A673 (cell line): ENCODE results near the gene APC2. TPM values are rescaled to one million over a fixed set of nuclear protein-coding genes. Genes with fewer than 3 reads are reported as not detected.

Experiments used
- BruUV-seq: library from RNA; stranded (reverse); fragments of 400-500 nt; replicated peaks from 2 replicates; lab custom pipeline; 2021; lab: Mats Ljungman, UMichigan
- CTCF ChIA-PET: fragments of 300-600 bp; sonication (Branson Sonifier 250); formaldehyde crosslinking; loops from one replicate; lab custom pipeline; 2022; ENCODE audit warnings: antibody characterized with exemption; lab: Charles Lee
- POLR2A ChIA-PET: fragments of 300-600 bp; sonication (Branson Sonifier 250); formaldehyde crosslinking; loops from one replicate; lab custom pipeline; 2022; ENCODE audit warnings: antibody characterized with exemption; ENCODE audit not compliant: low non-redundant PET; lab: Charles Lee
- DNase-seq: peaks from one replicate; pipeline ENCODE4 v3.0.0-alpha.2; 2015; ENCODE audit warnings: low spot score
- H3K27ac ChIP-seq: fragments of 200-600 bp; sonication (generic); 2 replicates; pipeline ENCODE4 v1.5.1; 2016; ENCODE audit warnings: mixed run types, low read depth, mild to moderate bottlenecking, mixed read lengths, antibody characterized with exemption, low read length; ENCODE audit not compliant: poor library complexity, severe bottlenecking
- H3K27me3 ChIP-seq: fragments of 200-600 bp; sonication (generic); replicated peaks from 2 replicates; pipeline ENCODE4 v1.6.1; 2017; ENCODE audit warnings: mixed run types, low read depth, mild to moderate bottlenecking, mixed read lengths, antibody characterized with exemption, low read length; ENCODE audit not compliant: insufficient read depth, poor library complexity
- H3K36me3 ChIP-seq: fragments of 200-600 bp; sonication (generic); 2 replicates; pipeline ENCODE4 v1.6.1; 2016; ENCODE audit warnings: mixed run types, mild to moderate bottlenecking, mixed read lengths, antibody characterized with exemption, low read length; ENCODE audit not compliant: insufficient read depth, poor library complexity, severe bottlenecking
- H3K4me1 ChIP-seq: fragments of 200-600 bp; sonication (generic); 2 replicates; pipeline ENCODE4 v1.6.1; 2017; ENCODE audit warnings: mixed run types, mild to moderate bottlenecking, mixed read lengths, antibody characterized with exemption, low read length; ENCODE audit not compliant: insufficient read depth, poor library complexity, severe bottlenecking
- H3K4me3 ChIP-seq: fragments of 200-600 bp; sonication (generic); 2 replicates; pipeline ENCODE4 v1.5.1; 2016; ENCODE audit warnings: low read depth, mixed run types, mild to moderate bottlenecking, mixed read lengths, low read length; ENCODE audit not compliant: poor library complexity, severe bottlenecking
- H3K9me3 ChIP-seq: fragments of 200-600 bp; sonication (generic); 2 replicates; pipeline ENCODE4 v1.6.1; 2016; ENCODE audit warnings: mixed run types, low read depth, mild to moderate bottlenecking, mixed read lengths, antibody characterized with exemption, low read length; ENCODE audit not compliant: poor library complexity, severe bottlenecking
- EZH2 ChIP-seq: fragments of 200-600 bp; sonication (generic); IDR thresholded peaks from 2 replicates; pipeline ENCODE4 v1.6.1; 2017; ENCODE audit warnings: borderline replicate concordance, low read depth, mild to moderate bottlenecking, mixed read lengths, antibody characterized with exemption, low read length; ENCODE audit not compliant: poor library complexity, severe bottlenecking
- intact Hi-C: fragments of 100-400 bp; cut with micrococcal nuclease; formaldehyde crosslinking; loops from one replicate; pipeline ENCODE4 v1.10.0; 2022; ENCODE audit not compliant: unreplicated experiment
- total RNA-seq: library from RNA; stranded (reverse); gene quantifications from 2 replicates; pipeline ENCODE4 v1.2.3, GENCODE V29; 2021
- TF ChIP-seq, protein P1 (sequence below): fragments of 300-800, 200-600 bp; sonication (generic); conservative IDR thresholded peaks from 2 replicates; pipeline ENCODE4 v1.5.1; 2017; ENCODE audit warnings: low read depth, mild to moderate bottlenecking, antibody characterized with exemption, low read length, moderate library complexity, mixed read lengths

The APC2 gene
- total RNA-seq, 1 experiment from 2014 or later = 1.3 TPM

DNA sequence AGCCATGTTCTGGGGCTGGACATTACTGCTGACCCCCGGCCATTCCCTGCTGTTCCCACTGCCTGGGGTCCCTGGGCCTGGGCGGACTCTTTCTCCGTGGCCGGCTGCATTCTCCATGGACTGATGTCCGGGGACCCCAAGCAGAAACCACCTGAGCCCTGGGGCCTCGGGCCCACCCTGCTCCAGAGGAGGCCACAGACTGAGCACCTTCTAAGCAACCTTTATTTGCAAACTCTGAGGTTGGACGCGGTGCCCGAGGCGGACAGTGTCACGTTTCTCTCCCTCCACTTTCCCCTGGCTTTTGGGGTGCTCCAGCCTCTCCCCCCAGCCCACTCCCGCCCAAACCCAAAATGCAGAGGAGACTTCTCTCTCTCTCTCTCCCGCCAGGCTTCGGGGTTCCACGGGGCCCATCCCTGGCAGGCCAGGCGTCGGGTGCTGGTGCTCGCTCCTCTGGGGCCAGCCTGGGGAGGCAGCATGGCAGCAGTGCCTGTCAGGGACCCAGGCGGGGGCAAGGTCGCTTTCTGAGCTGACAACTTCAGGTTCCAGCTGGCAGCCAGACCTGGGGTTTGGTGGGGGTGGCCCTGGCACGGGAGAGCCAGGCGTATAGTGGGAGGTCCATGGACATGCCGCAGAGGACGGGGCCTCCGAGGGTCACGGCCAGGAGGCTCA lies 31.4 kb downstream of the APC2 start:
- CTCF ChIA-PET = no interaction called here

DNA sequence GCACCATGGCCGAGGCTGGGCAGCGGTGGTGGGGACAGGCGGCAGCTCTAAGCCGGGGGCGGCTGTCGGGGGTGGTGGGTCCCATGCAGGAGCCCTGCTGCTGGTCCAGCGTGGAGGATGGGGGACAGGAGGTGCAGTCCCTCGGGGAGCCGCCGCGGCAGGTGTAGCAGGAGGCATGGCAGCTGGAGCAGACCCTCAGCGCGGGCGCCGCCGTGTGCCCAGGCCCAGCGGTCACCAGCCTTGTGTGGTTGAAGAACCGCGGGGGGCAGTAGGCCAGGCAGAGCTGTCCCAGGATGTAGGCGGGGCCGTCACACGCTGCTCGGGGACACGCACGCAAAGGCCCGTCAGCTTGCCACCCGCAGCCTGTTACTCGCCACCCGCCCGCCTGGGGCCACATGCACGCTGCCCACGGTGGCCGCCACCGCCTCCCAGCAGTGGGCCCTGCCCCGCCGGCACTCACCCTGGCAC lies 32.0 kb downstream of the APC2 start:
- no TSS peak for BruUV-seq
- Histone ChIP-seq H3K4me1 (peaks cover 4% of the 10 kb centered on the region), H3K27me3 (no peaks in the 10 kb centered on the region), H3K9me3 (no peaks in the 10 kb centered on the region), H3K4me3 (no peak overlapping the region), H3K27ac (no peak overlapping the region), H3K36me3 (peaks cover 4% of the 10 kb centered on the region)
- intact Hi-C loops = no loop called here
- ChIA-PET CTCF (no interaction called here), POLR2A (no interaction called here)
- DNase-seq = no peak
- TF ChIP-seq EZH2 = no peak
- TF ChIP-seq, protein P1, sequence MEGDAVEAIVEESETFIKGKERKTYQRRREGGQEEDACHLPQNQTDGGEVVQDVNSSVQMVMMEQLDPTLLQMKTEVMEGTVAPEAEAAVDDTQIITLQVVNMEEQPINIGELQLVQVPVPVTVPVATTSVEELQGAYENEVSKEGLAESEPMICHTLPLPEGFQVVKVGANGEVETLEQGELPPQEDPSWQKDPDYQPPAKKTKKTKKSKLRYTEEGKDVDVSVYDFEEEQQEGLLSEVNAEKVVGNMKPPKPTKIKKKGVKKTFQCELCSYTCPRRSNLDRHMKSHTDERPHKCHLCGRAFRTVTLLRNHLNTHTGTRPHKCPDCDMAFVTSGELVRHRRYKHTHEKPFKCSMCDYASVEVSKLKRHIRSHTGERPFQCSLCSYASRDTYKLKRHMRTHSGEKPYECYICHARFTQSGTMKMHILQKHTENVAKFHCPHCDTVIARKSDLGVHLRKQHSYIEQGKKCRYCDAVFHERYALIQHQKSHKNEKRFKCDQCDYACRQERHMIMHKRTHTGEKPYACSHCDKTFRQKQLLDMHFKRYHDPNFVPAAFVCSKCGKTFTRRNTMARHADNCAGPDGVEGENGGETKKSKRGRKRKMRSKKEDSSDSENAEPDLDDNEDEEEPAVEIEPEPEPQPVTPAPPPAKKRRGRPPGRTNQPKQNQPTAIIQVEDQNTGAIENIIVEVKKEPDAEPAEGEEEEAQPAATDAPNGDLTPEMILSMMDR = no peak

More for the DNA sequence above, 31.4 kb downstream of the APC2 start:
- no peaks in the 10 kb centered on the region for H3K27me3 ChIP-seq
- intact Hi-C loops = no loop called here
- H3K9me3 ChIP-seq = no peaks in the 10 kb centered on the region
- TF ChIP-seq, protein P1 = no peak
- TF ChIP-seq EZH2 = no peak
- no peak overlapping the region for H3K4me3 ChIP-seq
- POLR2A ChIA-PET = no interaction called here
- peaks cover 4% of the 10 kb centered on the region for H3K4me1 ChIP-seq
- no TSS peak for BruUV-seq
- DNase-seq = no peak
- H3K27ac ChIP-seq = no peak overlapping the region
- peaks cover 4% of the 10 kb centered on the region for H3K36me3 ChIP-seq

DNA sequence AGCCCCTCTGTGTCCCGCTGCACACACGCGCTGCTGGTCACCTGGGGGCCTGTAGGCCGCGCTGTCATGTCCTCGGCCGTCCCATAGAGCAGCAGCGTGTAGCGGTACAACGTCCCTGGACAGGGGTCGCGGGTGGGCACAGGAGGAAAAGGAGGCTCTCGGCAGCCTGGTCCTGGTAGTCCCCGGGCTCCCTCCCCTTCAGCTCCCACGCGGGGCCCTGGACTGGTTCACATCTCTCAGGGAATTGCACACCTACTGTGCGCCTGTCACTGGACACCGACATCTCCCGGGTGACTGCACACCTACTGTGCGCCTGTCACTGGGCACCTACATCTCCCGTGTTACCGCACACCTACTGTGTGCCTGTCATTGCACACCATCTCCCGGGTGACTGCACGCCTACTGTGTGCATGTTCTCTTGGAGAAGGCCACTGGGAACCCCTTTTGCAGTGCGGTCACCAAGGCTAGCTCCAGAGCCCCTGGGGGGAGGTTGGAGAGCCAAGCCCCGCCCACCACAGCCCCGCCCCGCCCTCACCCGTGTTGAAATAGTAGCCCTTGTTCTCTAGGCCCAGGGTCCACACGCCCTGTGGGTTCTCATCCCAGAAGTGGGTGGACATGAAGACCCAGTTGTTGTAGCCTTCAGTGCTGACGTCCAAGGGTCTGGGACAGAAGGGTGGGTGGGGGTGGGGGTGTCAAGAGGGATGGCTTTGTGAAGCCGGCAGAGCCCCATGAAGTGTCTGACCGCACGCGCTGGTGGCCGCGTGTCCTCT lies 32.6 kb downstream of the APC2 start:
- DNase-seq = no peak
- Histone ChIP-seq H3K9me3 (no peaks in the 10 kb centered on the region), H3K27ac (no peak overlapping the region), H3K36me3 (peaks cover under 1% of the 10 kb centered on the region), H3K4me3 (no peak overlapping the region), H3K27me3 (no peaks in the 10 kb centered on the region), H3K4me1 (no peaks in the 10 kb centered on the region)
- intact Hi-C loops = no loop called here
- TF ChIP-seq EZH2 = no peak
- TF ChIP-seq, protein P1 = no peak
- BruUV-seq = no TSS peak
- ChIA-PET POLR2A (no interaction called here), CTCF (no interaction called here)
